Measurements from ENCODE around the gene CARD9. TPM values are rescaled to one million over a fixed set of nuclear protein-coding genes. Genes with fewer than 3 reads are reported as not detected.

CARD9 gene
- total RNA-seq, 1 experiment from 2014 or later = 14.0 TPM

- H3K36me3 ChIP-seq (ENCODE audit: low read depth) = no peaks in the 10 kb centered on the region
- peaks cover 7% of the 10 kb centered on the region; the same call in 1 of the 2 replicates for H3K27me3 ChIP-seq (ENCODE audit: insufficient read depth, low read depth)
- H4K20me1 ChIP-seq (ENCODE audit: insufficient read depth) = no peaks in the 10 kb centered on the region
- H3K27ac ChIP-seq = no peak overlapping the region
- no peak for DNase-seq
- H3F3A ChIP-seq (ENCODE audit: insufficient read depth, low read depth) = no peaks in the 10 kb centered on the region
- no peaks in the 10 kb centered on the region for H3K79me2 ChIP-seq (ENCODE audit: low read depth)
- ChIA-PET POLR2A (ENCODE audit: unreplicated experiment) (no interaction called here), CTCF (no interaction called here)
- TF ChIP-seq CTCF (conservative IDR thresholded peaks at IDR 0.05) = no peak
- TF ChIP-seq EZH2 (IDR thresholded peaks at IDR 0.05; ENCODE audit: low read depth) = no peak
- H3K4me1 ChIP-seq (replicated peaks; ENCODE audit: insufficient read depth) = no peaks in the 10 kb centered on the region
- intact Hi-C loops (cut with micrococcal nuclease; ENCODE audit: unreplicated experiment) = loop anchor here (10.0 kb wide), 1 partner anchor 317 kb away; no protein-coding TSS in a partner anchor
- no peaks in the 10 kb centered on the region for H3K9me3 ChIP-seq (ENCODE audit: insufficient read depth, low read depth)
- no peaks in the 10 kb centered on the region for H3K9me2 ChIP-seq (ENCODE audit: insufficient read depth)
- H3K4me2 ChIP-seq = no peak overlapping the region
- no TSS peak for BruUV-seq (replicated peaks)
- H3K4me3 ChIP-seq = no peak overlapping the region
- no peak overlapping the region for H2AFZ ChIP-seq
Measured at GRCh38 chr9:136318111-136318775, 55.2 kb downstream of the CARD9 start.

DNA sequence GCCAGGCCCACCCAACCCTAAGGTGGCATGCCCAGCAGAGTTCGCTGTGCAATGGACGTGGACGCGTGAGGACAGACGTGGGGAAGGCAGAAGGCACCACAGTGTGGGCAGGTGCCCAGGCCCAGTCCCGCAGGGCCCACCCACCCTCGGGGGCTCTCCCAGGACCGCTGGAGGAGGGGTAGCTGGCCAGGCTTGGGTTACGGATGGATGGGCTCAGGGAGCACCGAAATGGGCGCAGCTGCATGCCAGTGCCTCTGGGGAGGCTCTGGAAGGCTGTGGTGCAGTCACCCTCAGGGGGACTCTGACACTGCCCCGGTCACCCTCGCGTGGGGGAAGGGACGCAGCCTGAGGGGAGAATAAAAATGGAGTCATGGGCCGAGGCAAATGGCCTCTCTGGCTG is 55.8 kb downstream of the CARD9 start:
- intact Hi-C loops (cut with micrococcal nuclease; ENCODE audit: unreplicated experiment) = loop anchor here (10.0 kb wide), 1 partner anchor 317 kb away; no protein-coding TSS in a partner anchor
- no peak for DNase-seq
- TF ChIP-seq CTCF (conservative IDR thresholded peaks at IDR 0.05) = no peak
- TF ChIP-seq EZH2 (IDR thresholded peaks at IDR 0.05; ENCODE audit: low read depth) = no peak
- H3K4me2 ChIP-seq = no peak overlapping the region
- H2AFZ ChIP-seq = no peak overlapping the region
- no peaks in the 10 kb centered on the region for H3K9me3 ChIP-seq (ENCODE audit: insufficient read depth, low read depth)
- H3K4me1 ChIP-seq (replicated peaks; ENCODE audit: insufficient read depth) = no peaks in the 10 kb centered on the region
- no peaks in the 10 kb centered on the region for H3K79me2 ChIP-seq (ENCODE audit: low read depth)
- H3K27ac ChIP-seq = no peak overlapping the region
- ChIA-PET POLR2A (ENCODE audit: unreplicated experiment) (no interaction called here), CTCF (no interaction called here)
- no TSS peak for BruUV-seq (replicated peaks)
- H3K4me3 ChIP-seq = no peak overlapping the region
- no peaks in the 10 kb centered on the region for H3F3A ChIP-seq (ENCODE audit: insufficient read depth, low read depth)
- H4K20me1 ChIP-seq (ENCODE audit: insufficient read depth) = no peaks in the 10 kb centered on the region
- no peaks in the 10 kb centered on the region for H3K9me2 ChIP-seq (ENCODE audit: insufficient read depth)
- H3K36me3 ChIP-seq (ENCODE audit: low read depth) = no peaks in the 10 kb centered on the region
- peaks cover 7% of the 10 kb centered on the region; the same call in 1 of the 2 replicates for H3K27me3 ChIP-seq (ENCODE audit: insufficient read depth, low read depth)

DNA sequence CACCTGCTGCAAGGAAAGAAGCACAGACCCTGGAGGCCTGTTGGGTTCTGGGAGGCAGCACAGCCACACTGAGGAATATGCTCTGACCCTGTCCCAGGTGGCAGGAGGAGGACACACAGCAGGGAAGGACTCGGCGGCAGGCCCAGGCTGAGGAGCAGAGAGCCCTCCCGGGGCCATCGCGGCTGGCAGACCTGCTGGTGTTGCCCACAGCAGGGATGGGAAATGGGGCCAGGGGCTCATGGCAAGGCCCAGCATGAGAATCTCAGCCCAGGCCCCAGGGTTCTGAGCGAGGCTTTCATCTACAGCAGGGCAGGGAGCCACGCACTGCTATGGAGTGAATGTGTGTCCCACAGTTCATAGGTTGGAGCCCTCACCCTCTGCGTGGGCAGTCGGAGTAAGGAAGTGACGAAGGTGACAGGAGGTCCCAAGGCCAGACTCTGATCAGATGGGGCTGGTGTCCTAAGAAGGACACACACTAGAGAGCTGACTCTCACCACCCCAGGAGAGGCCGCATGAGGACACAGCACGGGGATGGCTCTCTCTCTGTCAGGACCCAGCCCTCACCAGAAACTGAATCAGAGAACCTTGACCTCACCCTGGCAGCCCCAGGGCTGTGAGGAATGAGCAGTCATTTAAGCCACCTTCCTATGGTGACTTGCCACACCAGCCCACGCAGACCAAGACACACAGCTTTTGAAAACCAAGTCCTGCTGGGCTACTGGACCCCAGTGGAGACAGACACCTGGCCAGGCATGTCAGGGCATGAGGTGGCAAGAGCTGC is 56.4 kb downstream of the CARD9 start:
- BruUV-seq (replicated peaks) = no TSS peak
- DNase-seq = no peak
- Histone ChIP-seq H3K36me3 (ENCODE audit: low read depth) (no peaks in the 10 kb centered on the region), H3K9me3 (ENCODE audit: insufficient read depth, low read depth) (no peaks in the 10 kb centered on the region), H3K79me2 (ENCODE audit: low read depth) (no peaks in the 10 kb centered on the region), H3K27ac (no peak overlapping the region), H3K4me2 (no peak overlapping the region), H2AFZ (no peak overlapping the region), H3K9me2 (ENCODE audit: insufficient read depth) (no peaks in the 10 kb centered on the region), H3K4me1 (replicated peaks; ENCODE audit: insufficient read depth) (no peaks in the 10 kb centered on the region), H4K20me1 (ENCODE audit: insufficient read depth) (no peaks in the 10 kb centered on the region), H3K27me3 (ENCODE audit: insufficient read depth, low read depth) (peaks cover 7% of the 10 kb centered on the region; the same call in 1 of the 2 replicates), H3K4me3 (no peak overlapping the region), H3F3A (ENCODE audit: insufficient read depth, low read depth) (no peaks in the 10 kb centered on the region)
- ChIA-PET CTCF (no interaction called here), POLR2A (ENCODE audit: unreplicated experiment) (no interaction called here)
- intact Hi-C loops (cut with micrococcal nuclease; ENCODE audit: unreplicated experiment) = loop anchor here (10.0 kb wide), 1 partner anchor 318 kb away; no protein-coding TSS in a partner anchor
- TF ChIP-seq CTCF (conservative IDR thresholded peaks at IDR 0.05) (no peak), EZH2 (IDR thresholded peaks at IDR 0.05; ENCODE audit: low read depth) (no peak)

Measured in PC-9 (cell line).